T-helper 1 cell treated with Interleukin-12 subunit alpha and Interleukin-12 subunit beta and Interleukin-4 antibody, amounts not matched to agents 30 ng/mL and 1 ng/mL, for 36 hours (primary cell): ENCODE results near the gene C16orf89. TPM values are rescaled to one million over a fixed set of nuclear protein-coding genes. Genes with fewer than 3 reads are reported as not detected.

ENCODE experiments used
- intact Hi-C: fragments of 100-400 bp; cut with micrococcal nuclease; formaldehyde crosslinking; loops from one replicate; pipeline ENCODE4 v1.15.1; 2024
- total RNA-seq: library from RNA; stranded (reverse); gene quantifications from 2 replicates; pipeline ENCODE4 v1.2.3, GENCODE V29; 2022

C16orf89 gene
- total RNA-seq, 1 donor from 2014 or later, result not detected

GRCh38 chr16:5033256-5034166, 32.2 kb downstream of the C16orf89 start, which contains the start of gene NAGPA:
NAGPA (minus strand) TSS chr16:5033935; CDS start chr16:5033914, 21 bp downstream.
- intact Hi-C loops, result loop anchor here (1.0 to 5.0 kb wide), 7 partner anchors 39 to 267 kb away; partner anchors contain the start of genes GLYR1, SEC14L5 and UBN1

- intact Hi-C loops, result loop anchor here (1.0 to 5.0 kb wide), 7 partner anchors 40 to 266 kb away; partner anchors contain the start of genes GLYR1, SEC14L5 and UBN1
Measured at GRCh38 chr16:5032748-5033167, 33.0 kb downstream of the C16orf89 start.

GRCh38 chr16:5031601-5032000, 34.2 kb downstream of the C16orf89 start:
- intact Hi-C loops, result loop anchor here (5.0 kb wide), 1 partner anchor 184 kb away; the partner anchor contains the start of genes GLYR1 and UBN1

GRCh38 chr16:5030251-5030870, 35.4 kb downstream of the C16orf89 start:
- intact Hi-C loops, result loop anchor here (5.0 kb wide), 1 partner anchor 183 kb away; the partner anchor contains the start of genes GLYR1 and UBN1

GRCh38 chr16:5028950-5029475, 36.7 kb downstream of the C16orf89 start:
- intact Hi-C loops, result no loop called here

GRCh38 chr16:5027575-5028235, 38.1 kb downstream of the C16orf89 start:
- intact Hi-C loops, result no loop called here

- intact Hi-C loops, result no loop called here
Measured at GRCh38 chr16:5027086-5027485, 38.7 kb downstream of the C16orf89 start.

- intact Hi-C loops, result no loop called here
Measured at GRCh38 chr16:5026664-5027063, 39.1 kb downstream of the C16orf89 start.

GRCh38 chr16:5025171-5025632, 40.6 kb downstream of the C16orf89 start:
- intact Hi-C loops, result no loop called here

GRCh38 chr16:5024632-5025031, 41.1 kb downstream of the C16orf89 start:
- intact Hi-C loops, result no loop called here

- intact Hi-C loops, result no loop called here
Measured at GRCh38 chr16:5022521-5022920, 43.2 kb downstream of the C16orf89 start.

GRCh38 chr16:5020551-5020950, 45.2 kb downstream of the C16orf89 start:
- intact Hi-C loops, result no loop called here

- intact Hi-C loops, result no loop called here
Measured at GRCh38 chr16:5019775-5020174, 46.0 kb downstream of the C16orf89 start.

- intact Hi-C loops, result no loop called here
Measured at GRCh38 chr16:5018793-5019192, 47.0 kb downstream of the C16orf89 start.

- intact Hi-C loops, result no loop called here
Measured at GRCh38 chr16:5017678-5017969, 48.1 kb downstream of the C16orf89 start.

GRCh38 chr16:5016967-5017677, 48.6 kb downstream of the C16orf89 start:
- intact Hi-C loops, result no loop called here

GRCh38 chr16:5015887-5016286, 49.9 kb downstream of the C16orf89 start:
- intact Hi-C loops, result no loop called here

GRCh38 chr16:5015351-5015750, 50.4 kb downstream of the C16orf89 start:
- intact Hi-C loops, result no loop called here

- intact Hi-C loops, result no loop called here
Measured at GRCh38 chr16:5012887-5013286, 52.9 kb downstream of the C16orf89 start.

GRCh38 chr16:5011637-5012036, 54.1 kb downstream of the C16orf89 start:
- intact Hi-C loops, result no loop called here
